GM12875 (cell line): Measurements from ENCODE around the gene SWT1.

Experiments
- H3K4me3 ChIP-seq: one replicate; pipeline ENCODE4 v1.5.1; 2011; ENCODE audit warnings: low read depth, low read length, control low read depth
- TF ChIP-seq, protein P1 (sequence below): IDR thresholded peaks from 2 replicates; pipeline ENCODE4 v1.5.1; 2011; ENCODE audit warnings: low read depth, mild to moderate bottlenecking, control low read depth, inconsistent platforms, low read length, moderate library complexity, borderline replicate concordance; ENCODE audit not compliant: insufficient read depth

Gene SWT1

DNA sequence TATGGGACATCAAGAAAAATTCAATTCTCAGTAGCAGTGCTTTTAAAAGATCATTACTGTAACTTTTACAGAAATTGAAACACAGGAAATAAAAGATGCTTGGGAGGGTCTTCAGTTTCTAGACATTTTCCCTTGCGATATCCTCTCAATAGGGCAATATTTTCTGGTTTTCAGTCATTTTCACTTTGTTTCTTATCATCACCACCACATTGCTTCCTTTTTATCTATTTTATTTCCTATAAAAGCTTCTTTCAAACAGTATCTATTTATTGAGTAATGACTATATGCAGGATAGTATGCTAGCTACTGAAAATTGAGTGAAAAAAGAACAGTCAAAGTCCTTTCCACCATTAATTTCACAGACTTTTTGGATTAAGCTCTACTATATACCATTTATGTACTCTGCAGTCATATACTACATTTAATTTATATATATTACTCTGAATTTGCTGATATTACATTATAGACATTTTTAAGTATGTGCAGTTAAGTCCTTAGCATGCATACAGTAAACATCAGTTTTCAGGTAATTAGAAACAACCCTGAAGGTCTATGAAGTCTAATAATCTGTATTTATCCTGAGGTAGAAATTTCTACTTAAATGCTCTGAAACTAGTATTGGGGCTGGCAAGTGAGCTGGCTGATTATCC lies 18.9 kb upstream of the SWT1 start:
- TF ChIP-seq, protein P1, sequence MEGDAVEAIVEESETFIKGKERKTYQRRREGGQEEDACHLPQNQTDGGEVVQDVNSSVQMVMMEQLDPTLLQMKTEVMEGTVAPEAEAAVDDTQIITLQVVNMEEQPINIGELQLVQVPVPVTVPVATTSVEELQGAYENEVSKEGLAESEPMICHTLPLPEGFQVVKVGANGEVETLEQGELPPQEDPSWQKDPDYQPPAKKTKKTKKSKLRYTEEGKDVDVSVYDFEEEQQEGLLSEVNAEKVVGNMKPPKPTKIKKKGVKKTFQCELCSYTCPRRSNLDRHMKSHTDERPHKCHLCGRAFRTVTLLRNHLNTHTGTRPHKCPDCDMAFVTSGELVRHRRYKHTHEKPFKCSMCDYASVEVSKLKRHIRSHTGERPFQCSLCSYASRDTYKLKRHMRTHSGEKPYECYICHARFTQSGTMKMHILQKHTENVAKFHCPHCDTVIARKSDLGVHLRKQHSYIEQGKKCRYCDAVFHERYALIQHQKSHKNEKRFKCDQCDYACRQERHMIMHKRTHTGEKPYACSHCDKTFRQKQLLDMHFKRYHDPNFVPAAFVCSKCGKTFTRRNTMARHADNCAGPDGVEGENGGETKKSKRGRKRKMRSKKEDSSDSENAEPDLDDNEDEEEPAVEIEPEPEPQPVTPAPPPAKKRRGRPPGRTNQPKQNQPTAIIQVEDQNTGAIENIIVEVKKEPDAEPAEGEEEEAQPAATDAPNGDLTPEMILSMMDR: no peak
- no peak overlapping the region for H3K4me3 ChIP-seq

DNA sequence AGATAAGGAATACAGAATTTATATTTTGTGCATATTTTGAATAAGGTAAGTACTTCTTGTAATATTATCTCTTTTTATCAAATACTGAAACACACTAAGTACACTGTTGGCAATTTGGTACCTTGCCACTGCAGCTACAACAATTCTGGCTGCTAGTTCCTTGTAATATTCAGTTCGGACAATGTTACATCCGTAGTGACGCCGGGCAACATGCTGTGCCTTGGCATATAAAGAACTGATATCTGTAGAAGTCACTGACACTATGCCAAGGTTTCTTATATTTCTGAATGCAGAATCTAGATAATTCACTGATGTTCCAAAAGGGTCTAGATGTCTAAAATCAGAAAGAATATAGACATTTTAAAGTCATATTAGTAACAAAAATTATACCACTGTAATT lies 17.7 kb upstream of the SWT1 start:
- TF ChIP-seq, protein P1: no peak
- H3K4me3 ChIP-seq: no peak overlapping the region

DNA sequence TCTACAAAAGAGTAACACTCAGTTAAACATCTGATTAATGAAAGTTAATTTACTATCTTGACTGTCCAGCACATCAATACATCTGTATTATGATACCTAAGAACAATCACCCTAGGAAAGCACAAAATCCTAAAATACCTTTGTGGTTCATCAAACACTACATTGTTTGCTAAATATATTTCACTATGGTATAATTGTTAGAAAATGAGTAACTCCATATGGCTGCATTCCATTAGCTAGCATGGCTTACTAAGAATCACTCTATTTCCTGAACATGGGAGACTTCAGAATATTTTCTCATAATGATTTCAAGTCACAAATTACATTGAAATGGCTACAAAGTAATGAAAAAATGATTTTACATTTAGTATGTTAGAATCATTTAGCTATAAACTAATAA lies 12.7 kb upstream of the SWT1 start:
- TF ChIP-seq, protein P1: no peak
- no peak overlapping the region for H3K4me3 ChIP-seq

DNA sequence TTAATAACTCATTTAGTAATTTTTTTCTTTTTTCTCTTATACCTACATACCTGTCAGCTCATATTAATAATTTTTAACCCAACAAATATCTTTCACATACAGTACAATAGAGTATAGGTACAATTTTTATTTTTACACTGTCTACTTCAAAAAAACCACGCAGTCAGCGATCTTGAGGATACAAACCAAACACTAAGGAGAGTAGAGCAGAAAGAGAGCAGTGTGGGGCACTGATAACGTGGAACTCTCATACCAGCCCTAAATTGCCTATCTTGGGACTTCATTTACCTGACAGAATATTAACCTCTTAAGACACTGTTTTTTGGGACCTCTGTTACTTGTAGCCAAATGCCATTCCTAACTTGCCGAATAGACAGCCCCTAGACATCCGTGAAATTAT lies 5.8 kb upstream of the SWT1 start:
- H3K4me3 ChIP-seq: no peak overlapping the region
- TF ChIP-seq, protein P1: no peak

DNA sequence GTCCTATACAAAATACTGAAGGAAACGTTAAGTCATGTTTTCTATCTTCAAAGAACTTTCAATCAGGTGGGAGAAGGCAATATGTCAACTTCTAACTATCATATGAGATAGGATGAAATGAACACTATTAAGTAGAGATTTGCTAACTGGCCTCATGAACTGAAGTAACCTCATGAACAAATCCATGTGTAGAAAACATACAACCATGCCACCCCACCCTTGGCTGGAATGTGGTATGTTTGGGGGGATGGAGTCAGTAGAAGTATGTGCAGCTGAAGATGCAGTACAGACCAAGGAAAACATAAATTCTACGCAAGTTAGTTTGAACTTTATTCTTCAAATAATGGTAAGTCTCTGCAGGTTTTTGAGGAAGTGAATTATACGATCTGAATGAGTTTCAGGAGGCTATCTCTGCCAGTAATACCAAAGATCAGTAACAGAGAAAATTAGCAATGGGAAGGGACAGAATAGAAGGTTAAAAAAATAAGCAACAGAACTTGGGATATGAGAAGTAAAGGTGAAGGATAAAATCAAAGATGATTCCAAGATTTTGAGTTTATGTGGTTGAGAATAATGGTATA lies 4.7 kb upstream of the SWT1 start:
- H3K4me3 ChIP-seq: no peak overlapping the region
- TF ChIP-seq, protein P1: no peak

DNA sequence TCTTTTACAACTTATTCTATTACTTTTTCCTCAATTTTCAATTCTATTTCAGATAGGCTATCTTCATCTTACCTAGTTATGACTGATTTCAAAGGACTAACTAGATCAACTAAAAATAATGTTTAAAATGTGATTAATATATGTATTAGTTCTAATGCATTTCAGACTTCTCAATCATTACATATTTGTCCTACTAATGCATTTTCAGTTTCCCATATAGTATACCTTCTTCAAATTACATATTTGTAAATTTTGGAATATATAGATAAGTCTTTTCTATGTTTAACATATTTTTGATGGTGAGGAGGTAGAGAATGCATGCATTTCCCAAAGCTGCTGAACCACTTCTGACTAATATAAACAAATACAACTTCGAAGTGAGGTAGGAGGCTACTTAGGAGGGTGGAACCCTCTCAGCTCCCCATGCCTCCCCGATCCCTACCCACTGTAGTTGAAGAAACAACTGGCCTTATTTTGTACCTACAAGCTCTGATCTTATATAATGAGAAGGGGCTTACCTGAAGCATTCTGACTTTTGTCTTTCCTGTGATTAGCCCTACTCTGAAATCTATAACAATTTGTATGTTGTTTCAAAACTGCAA lies 2.0 kb upstream of the SWT1 start:
- TF ChIP-seq, protein P1: no peak
- no peak overlapping the region for H3K4me3 ChIP-seq

DNA sequence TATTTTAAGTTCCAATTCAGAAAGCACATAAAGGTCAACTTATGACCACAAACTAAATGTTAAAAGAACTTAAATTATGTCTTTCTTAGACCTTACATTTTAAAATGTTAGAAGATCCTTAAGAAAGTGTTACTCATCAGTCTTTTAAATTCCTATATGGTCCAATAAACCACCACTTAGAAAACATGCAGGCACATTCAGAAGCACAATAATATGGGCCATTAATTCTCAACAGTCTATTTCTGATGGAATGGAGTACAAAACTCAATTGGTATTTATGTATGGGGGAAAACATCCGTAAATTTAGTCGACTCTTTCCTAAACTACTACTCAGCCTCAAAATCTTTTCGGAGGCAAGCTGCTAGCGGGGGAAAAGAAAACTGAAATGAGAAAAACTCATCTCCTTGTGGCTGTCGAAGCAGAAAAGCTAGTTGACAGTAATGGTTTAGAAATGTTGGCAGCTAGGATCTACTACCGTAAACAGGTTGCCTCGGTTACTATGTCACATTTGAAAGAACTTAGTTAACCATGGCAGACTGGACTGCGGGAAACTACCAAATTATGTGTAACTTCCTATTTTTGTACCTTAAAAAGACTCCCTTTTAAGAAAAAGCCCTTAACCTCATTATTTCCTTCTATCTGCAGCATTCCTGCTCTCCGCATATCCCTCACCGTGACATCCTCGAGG lies 1.2 kb upstream of the SWT1 start:
- TF ChIP-seq, protein P1: no peak
- peak overlapping the region; percentile 90 for H3K4me3 ChIP-seq
